Esophagus (tissue), 2 donors: ENCODE measurements around the gene SYTL3. TPM values are rescaled to one million over a fixed set of nuclear protein-coding genes. Genes with fewer than 3 reads are reported as not detected.

ENCODE experiments used
- H3K27ac ChIP-seq, 2 donors: one replicate each; pipeline ENCODE4 v1.5.1; 2013; ENCODE audit warnings: low read depth in 2 of 2, mild to moderate bottlenecking in 2 of 2, inconsistent platforms in 1 of 2, low read length in 1 of 2, moderate library complexity in 1 of 2
- H3K27me3 ChIP-seq, 2 donors: one replicate each; pipeline ENCODE4 v1.6.1; 2013; ENCODE audit warnings: low read length in 2 of 2, control low read depth in 1 of 2, mild to moderate bottlenecking in 1 of 2; ENCODE audit not compliant: insufficient read depth in 2 of 2, control insufficient read depth in 1 of 2
- H3K36me3 ChIP-seq, 2 donors: one replicate each; pipeline ENCODE4 v1.6.1; 2013; ENCODE audit warnings: low read length in 1 of 2; ENCODE audit not compliant: control insufficient read depth in 2 of 2, insufficient read depth in 2 of 2
- H3K4me1 ChIP-seq, 2 donors: one replicate each; pipeline ENCODE4 v1.6.1; 2013; ENCODE audit warnings: low read length in 1 of 2; ENCODE audit not compliant: control insufficient read depth in 2 of 2, insufficient read depth in 2 of 2
- H3K4me3 ChIP-seq, 2 donors: one replicate each; pipeline ENCODE4 v1.5.1; 2013; ENCODE audit warnings: low read length in 2 of 2, mild to moderate bottlenecking in 2 of 2, low read depth in 1 of 2, moderate library complexity in 1 of 2
- H3K9me3 ChIP-seq, 2 donors: one replicate each; pipeline ENCODE4 v1.6.1; 2013; ENCODE audit warnings: mild to moderate bottlenecking in 2 of 2, low read depth in 1 of 2, low read length in 1 of 2, moderate library complexity in 1 of 2; ENCODE audit not compliant: control insufficient read depth in 2 of 2, insufficient read depth in 1 of 2
- WGBS, 2 donors: extraction: QIAGEN DNeasy Blood & Tissue Kit; methylation state at CpG; one replicate each; pipeline ENCODE4 v1.1.7; 2013; 5-methylcytosine and 5-hydroxymethylcytosine counted together
- polyA plus RNA-seq, 2 donors: library from polyadenylated mRNA; stranded (reverse); fragments of 200-250 nt; gene quantifications; one replicate each; pipeline ENCODE4 v1.2.3, GENCODE V29; 2013
- donor health status: healthy with polysubstance abuse.
- donor health status: Bipolar disorder and iron deficiency.

SYTL3 gene
- polyA plus RNA-seq, 2 donors = 2.4 to 2.6 TPM

- no peak overlapping the region for H3K4me3 ChIP-seq
- no peaks in the 10 kb centered on the region for H3K9me3 ChIP-seq
- peak overlapping the region in 1 of 2 donors; percentile 77 for H3K27ac ChIP-seq
- no peaks in the 10 kb centered on the region for H3K27me3 ChIP-seq
- 59 to 64% methylated on average over 11 to 14 of the region's 14 CpGs for WGBS, 2 donors
- H3K4me1 ChIP-seq = peaks cover 4 to 14% of the 10 kb centered on the region in 2 donors
- H3K36me3 ChIP-seq = no peaks in the 10 kb centered on the region
These were observed 53.4 kb downstream of the SYTL3 start for GRCh38 chr6:158703111-158703836.

DNA sequence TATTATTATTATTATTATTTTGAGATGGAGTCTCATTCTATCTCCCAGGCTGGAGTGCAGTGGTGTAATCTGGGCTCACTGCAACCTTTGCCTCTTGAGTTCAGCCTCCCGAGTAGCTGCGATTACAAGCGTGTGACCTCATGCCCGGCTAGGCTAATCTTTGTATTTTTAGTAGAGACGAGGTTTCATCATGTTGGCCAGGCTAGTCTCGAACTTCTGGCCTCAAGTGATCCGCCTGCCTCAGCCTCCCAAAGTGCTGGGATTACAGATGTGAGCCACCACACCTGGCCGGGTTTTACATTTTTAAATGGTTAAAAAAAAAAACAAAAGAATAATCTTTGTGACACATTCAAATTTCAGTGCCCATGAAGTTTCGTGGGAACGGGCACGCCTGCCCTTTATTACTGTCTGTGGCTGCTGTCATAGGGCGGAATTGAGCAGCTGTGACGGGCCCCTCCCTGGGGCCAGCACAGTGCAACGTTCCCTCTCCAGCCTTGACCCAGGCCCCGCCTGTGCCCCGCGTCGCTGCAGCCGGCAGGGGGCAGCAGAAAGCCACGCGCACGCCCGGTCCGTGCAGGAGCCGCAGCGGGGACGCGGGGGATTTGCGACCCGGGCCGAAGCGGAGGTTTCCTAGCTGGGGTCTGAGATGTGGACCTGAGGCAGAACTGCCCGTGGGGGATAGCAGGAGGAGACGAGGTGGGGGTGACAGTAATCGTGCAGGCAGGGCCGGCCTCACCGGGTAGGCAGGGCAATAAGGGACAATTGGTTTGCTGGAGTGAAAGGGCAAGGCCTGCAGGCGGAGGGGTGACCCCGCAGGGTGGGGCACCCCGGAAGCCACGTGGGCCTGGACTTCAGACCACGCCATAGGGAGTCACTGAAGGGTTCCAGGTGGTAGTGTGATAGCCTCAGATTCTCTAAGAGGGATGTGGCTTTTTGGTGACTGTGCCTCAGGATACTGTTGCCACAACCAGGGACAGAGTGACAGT lies 54.3 kb downstream of the SYTL3 start:
- peak overlapping the region; percentile 44 to 50 for H3K4me3 ChIP-seq
- 6 to 9% methylated on average over 42 of the region's 42 CpGs for WGBS, 2 donors

DNA sequence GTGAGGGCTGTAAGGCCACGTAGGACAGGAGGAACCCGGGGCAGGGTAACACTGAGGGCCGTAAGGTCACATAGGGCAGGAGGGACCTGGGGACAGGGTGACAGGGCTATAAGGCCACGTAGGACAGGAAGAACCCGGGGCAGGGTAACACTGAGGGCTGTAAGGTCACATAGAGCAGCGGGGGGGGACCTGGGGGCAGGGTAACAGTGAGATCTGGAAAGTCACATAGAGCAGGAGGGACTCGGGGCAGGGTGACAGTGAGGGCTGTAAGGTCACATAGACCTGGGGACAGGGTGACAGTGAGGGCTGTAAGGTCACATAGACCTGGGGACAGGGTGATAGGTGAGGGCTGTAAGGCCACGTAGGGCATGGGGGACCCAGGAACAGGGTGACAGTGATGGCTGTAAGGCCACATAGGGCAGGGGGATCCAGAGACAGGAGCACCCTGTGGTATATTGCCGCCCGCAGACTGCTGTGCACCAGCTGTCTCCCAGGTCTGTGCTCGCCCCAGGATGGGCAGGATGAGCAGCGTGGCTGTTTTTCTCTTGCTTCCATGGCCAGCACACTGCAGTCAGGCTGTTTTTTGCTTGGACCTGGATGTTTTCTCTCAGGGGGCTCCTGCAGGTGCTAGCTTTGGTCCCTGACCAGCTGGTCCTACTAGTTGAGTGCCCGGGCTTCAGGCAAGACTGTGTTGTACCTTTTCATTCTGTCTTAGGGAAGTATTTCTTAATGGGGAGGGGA lies 55.7 kb downstream of the SYTL3 start:
- H3K27me3 ChIP-seq = no peaks in the 10 kb centered on the region
- H3K27ac ChIP-seq = peak overlapping the region in 1 of 2 donors; percentile 22
- peaks cover 4 to 14% of the 10 kb centered on the region in 2 donors for H3K4me1 ChIP-seq
- H3K36me3 ChIP-seq = no peaks in the 10 kb centered on the region
- no peaks in the 10 kb centered on the region for H3K9me3 ChIP-seq
- 92% methylated on average over 13 of the region's 13 CpGs for WGBS, 2 donors
- no peak overlapping the region for H3K4me3 ChIP-seq

More for the DNA sequence above, 54.3 kb downstream of the SYTL3 start:
- Histone ChIP-seq H3K9me3 (no peaks in the 10 kb centered on the region), H3K4me1 (peaks cover 4 to 14% of the 10 kb centered on the region in 2 donors), H3K27ac (peak overlapping the region; percentile 74 to 86), H3K27me3 (no peaks in the 10 kb centered on the region), H3K36me3 (no peaks in the 10 kb centered on the region)

DNA sequence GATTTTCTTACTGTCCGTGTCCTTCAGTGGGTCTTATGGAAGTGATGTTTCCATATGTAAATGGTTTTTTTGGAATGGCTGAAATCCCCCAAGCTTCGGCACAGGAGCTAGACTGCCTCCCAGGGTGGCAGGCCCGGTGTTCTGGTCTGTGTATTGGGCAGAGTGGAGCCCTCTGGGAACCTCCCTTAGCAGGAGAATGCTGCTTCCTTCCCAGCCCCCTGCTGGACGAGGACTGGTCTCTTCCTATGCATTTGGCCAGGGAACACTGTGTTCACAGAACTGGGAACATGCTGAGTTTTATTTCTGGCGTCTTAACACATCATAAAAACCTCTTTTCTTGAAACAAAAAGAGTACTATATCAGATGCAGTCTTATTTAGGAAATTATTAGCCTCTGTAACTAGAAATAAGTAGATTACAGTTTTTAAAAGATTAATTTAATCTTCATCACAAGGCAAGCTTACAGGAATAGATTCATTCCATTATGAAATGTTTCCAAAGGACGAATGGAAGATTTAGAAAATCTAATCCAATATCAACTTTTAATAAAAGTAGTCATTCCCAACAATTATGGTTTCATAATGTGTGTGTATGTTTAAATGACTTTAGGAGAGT lies 56.6 kb downstream of the SYTL3 start:
- Histone ChIP-seq H3K27ac (peak overlapping the region in 1 of 2 donors; percentile 71), H3K27me3 (no peaks in the 10 kb centered on the region), H3K9me3 (no peaks in the 10 kb centered on the region), H3K36me3 (no peaks in the 10 kb centered on the region), H3K4me1 (peaks cover 4 to 14% of the 10 kb centered on the region in 2 donors), H3K4me3 (no peak overlapping the region)
- 60 to 65% methylated on average over 6 of the region's 6 CpGs for WGBS, 2 donors

DNA sequence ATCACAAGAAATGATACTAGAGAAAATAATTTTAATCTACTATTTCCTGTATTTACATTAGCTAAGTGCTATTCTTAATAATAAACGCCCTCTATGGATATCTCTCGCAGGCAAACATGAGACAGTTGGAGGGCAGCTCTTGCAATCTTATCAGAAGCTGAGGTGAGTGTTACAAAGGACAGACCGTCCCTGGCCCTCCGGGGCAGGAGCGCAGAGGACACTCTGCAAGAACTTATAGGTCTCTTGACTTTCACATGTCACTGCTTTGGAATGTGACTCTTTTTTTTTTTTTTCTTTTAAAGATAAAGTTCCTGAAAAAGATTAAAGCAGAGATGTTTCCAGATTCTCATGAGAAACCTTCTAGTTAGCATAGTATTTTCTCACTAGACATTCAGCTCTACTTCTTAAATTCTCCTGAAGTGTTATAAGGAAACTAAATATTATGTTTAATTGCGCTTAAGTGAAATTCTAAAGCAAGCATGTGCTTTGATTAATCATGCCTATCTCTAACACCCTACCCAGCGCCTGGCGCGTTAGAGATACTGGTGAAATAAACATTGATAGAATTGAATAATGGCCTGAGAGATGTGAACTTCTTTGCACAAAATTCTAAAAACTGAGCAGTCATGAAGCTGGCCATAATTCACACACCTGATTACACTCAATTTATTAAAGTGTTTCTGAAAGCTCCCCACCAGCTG lies 57.4 kb downstream of the SYTL3 start:
- H3K9me3 ChIP-seq = no peaks in the 10 kb centered on the region
- no peak overlapping the region for H3K4me3 ChIP-seq
- peak overlapping the region in 1 of 2 donors; percentile 26 for H3K27ac ChIP-seq
- no peaks in the 10 kb centered on the region for H3K27me3 ChIP-seq
- peaks cover 4 to 17% of the 10 kb centered on the region in 2 donors for H3K4me1 ChIP-seq
- 41 to 43% methylated on average over 9 of the region's 9 CpGs for WGBS, 2 donors
- no peaks in the 10 kb centered on the region for H3K36me3 ChIP-seq

GRCh38 chr6:158707821-158708195 lies 58.0 kb downstream of the SYTL3 start:
- no peaks in the 10 kb centered on the region for H3K36me3 ChIP-seq
- H3K9me3 ChIP-seq = no peaks in the 10 kb centered on the region
- peak overlapping the region in 1 of 2 donors; percentile 3 for H3K27ac ChIP-seq
- H3K4me1 ChIP-seq = peaks cover 4 to 17% of the 10 kb centered on the region in 2 donors
- WGBS, 2 donors = 29 to 45% methylated on average over 10 of the region's 10 CpGs
- H3K4me3 ChIP-seq = no peak overlapping the region
- no peaks in the 10 kb centered on the region for H3K27me3 ChIP-seq

DNA sequence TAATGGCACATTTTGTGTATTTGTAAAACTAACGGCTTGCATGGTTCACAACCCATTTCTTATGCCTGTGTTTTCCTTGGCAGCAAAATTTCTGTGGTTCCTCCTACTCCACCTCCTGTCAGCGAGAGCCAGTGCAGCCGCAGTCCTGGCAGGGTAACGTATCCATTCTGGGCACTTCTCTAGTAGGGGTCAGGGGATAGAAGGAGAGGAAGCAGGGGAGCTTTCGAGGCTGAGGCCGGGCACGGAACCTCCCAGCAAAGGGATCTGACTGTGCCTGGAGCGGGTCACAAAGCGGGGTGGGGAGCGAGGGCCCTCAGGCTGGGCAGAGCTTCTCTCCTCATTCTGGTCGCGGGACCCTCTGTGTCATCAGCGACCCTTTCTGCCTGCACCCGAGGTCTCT lies 58.4 kb downstream of the SYTL3 start:
- peaks cover 4 to 17% of the 10 kb centered on the region in 2 donors for H3K4me1 ChIP-seq

DNA sequence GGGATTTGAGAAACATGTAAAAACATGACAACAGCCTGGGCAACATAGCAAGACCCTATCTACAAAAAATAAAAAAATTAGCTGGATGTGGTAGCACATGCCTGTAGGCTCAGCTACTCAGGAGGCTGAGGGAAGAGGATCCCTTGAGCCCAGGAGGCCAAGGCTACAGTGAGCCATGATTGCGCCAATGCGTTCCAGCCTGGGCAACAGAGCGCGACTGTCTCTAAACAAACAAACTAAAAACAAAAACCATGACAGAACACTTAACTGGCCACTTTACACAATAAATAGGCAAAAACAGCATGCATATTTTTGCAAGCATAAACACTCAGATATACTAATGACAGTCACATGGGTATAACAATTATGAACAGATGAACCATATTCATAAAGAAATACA lies 60.0 kb downstream of the SYTL3 start:
- no peak overlapping the region for H3K4me3 ChIP-seq
- no peaks in the 10 kb centered on the region for H3K9me3 ChIP-seq
- peaks cover 4 to 10% of the 10 kb centered on the region in 2 donors for H3K4me1 ChIP-seq
- 98 to 100% methylated on average over 4 of the region's 4 CpGs for WGBS, 2 donors
- H3K36me3 ChIP-seq = peaks cover 0 to 2% of the 10 kb centered on the region in 2 donors
- no peaks in the 10 kb centered on the region for H3K27me3 ChIP-seq
- no peak overlapping the region for H3K27ac ChIP-seq

More for the DNA sequence above, 58.4 kb downstream of the SYTL3 start:
- Histone ChIP-seq H3K27me3 (no peaks in the 10 kb centered on the region), H3K27ac (peak overlapping the region; percentile 3 to 14), H3K36me3 (no peaks in the 10 kb centered on the region), H3K4me3 (no peak overlapping the region), H3K9me3 (no peaks in the 10 kb centered on the region)
- WGBS, 2 donors = 50 to 65% methylated on average over 14 of the region's 14 CpGs
